Liver (tissue), 9 donors: Measurements from ENCODE around the gene CCDC60. TPM values are rescaled to one million over a fixed set of nuclear protein-coding genes. Genes with fewer than 3 reads are reported as not detected.

ENCODE experiments used
- DNase-seq: peaks from one replicate; pipeline ENCODE4 v3.0.0-alpha.2; 2017; ENCODE audit warnings: low spot score
- H3K27ac ChIP-seq, 2 donors: one replicate each; pipeline ENCODE4 v1.7.0; 2013; ENCODE audit warnings: inconsistent platforms in 2 of 2, low read length in 2 of 2, control low read depth in 1 of 2, low read depth in 1 of 2, mild to moderate bottlenecking in 1 of 2
- H3K27me3 ChIP-seq, 4 donors: one replicate each; pipeline versions ENCODE4 v1.6.1 to v1.7.0; 2013; ENCODE audit warnings: low read length in 3 of 4, inconsistent platforms in 1 of 4, mild to moderate bottlenecking in 1 of 4, moderate library complexity in 1 of 4; ENCODE audit not compliant: control insufficient read depth in 4 of 4, insufficient read depth in 4 of 4
- H3K36me3 ChIP-seq, 4 donors: one replicate each; pipeline versions ENCODE4 v1.6.1 to v1.7.0; 2013; ENCODE audit warnings: low read length in 3 of 4, mild to moderate bottlenecking in 3 of 4, low read depth in 1 of 4, moderate library complexity in 1 of 4; ENCODE audit not compliant: control insufficient read depth in 4 of 4, insufficient read depth in 3 of 4
- H3K4me1 ChIP-seq, 4 donors: one replicate each; pipeline versions ENCODE4 v1.6.1 to v1.7.0; 2013; ENCODE audit warnings: low read length in 3 of 4, mild to moderate bottlenecking in 3 of 4, moderate library complexity in 1 of 4; ENCODE audit not compliant: control insufficient read depth in 4 of 4, insufficient read depth in 4 of 4
- H3K4me3 ChIP-seq, 3 donors: one replicate each; pipeline versions ENCODE4 v1.6.1 to v1.7.0; 2013; ENCODE audit warnings: low read length in 3 of 3, control low read depth in 1 of 3, low read depth in 1 of 3, mild to moderate bottlenecking in 1 of 3
- H3K9ac ChIP-seq, 2 donors: one replicate each; pipeline ENCODE4 v1.7.0; 2013; ENCODE audit warnings: low read length in 2 of 2, mild to moderate bottlenecking in 2 of 2, moderate library complexity in 2 of 2, control low read depth in 1 of 2, low read depth in 1 of 2
- H3K9me3 ChIP-seq, 4 donors: one replicate each; pipeline versions ENCODE4 v1.6.1 to v1.7.0; 2013; ENCODE audit warnings: low read length in 3 of 4; ENCODE audit not compliant: control insufficient read depth in 4 of 4
- EGR1 ChIP-seq, 2 donors: IDR thresholded peaks; 2 replicates each; pipeline ENCODE4 v1.6.1; 2016 to 2018; ENCODE audit warnings: antibody characterized with exemption in 2 of 2, low read depth in 2 of 2
- FOXA1 ChIP-seq: IDR thresholded peaks from 2 replicates; pipeline ENCODE4 v1.6.1; 2016; ENCODE audit warnings: antibody characterized with exemption
- FOXA2 ChIP-seq: IDR thresholded peaks from 2 replicates; pipeline ENCODE4 v1.6.1; 2016; ENCODE audit warnings: antibody characterized with exemption
- GABPA ChIP-seq, 2 donors: IDR thresholded peaks in 1 of 2; conservative IDR thresholded peaks in 1 of 2; 2 replicates each; pipeline ENCODE4 v1.6.1; 2016; ENCODE audit warnings: antibody characterized with exemption in 2 of 2, mild to moderate bottlenecking in 1 of 2, moderate library complexity in 1 of 2
- HNF4A ChIP-seq, 2 donors: conservative IDR thresholded peaks; 2 replicates each; pipeline ENCODE4 v1.6.1; 2016; ENCODE audit warnings: antibody characterized with exemption in 2 of 2, mild to moderate bottlenecking in 2 of 2
- HNF4G ChIP-seq: IDR thresholded peaks from 2 replicates; pipeline ENCODE4 v1.6.1; 2016; ENCODE audit warnings: antibody characterized with exemption
- JUND ChIP-seq, 2 donors: IDR thresholded peaks; 2 replicates each; pipeline ENCODE4 v1.6.1; 2016; ENCODE audit warnings: antibody characterized with exemption in 2 of 2
- NR2F2 ChIP-seq: IDR thresholded peaks from 2 replicates; pipeline ENCODE4 v1.6.1; 2016; ENCODE audit warnings: antibody characterized with exemption
- RAD21 ChIP-seq, 2 donors: IDR thresholded peaks; 2 replicates each; pipeline ENCODE4 v1.6.1; 2016; ENCODE audit warnings: antibody characterized with exemption in 2 of 2, mild to moderate bottlenecking in 2 of 2
- RXRA ChIP-seq, 2 donors: IDR thresholded peaks; 2 replicates each; pipeline ENCODE4 v1.6.1; 2017 to 2018; ENCODE audit warnings: antibody characterized with exemption in 2 of 2, mild to moderate bottlenecking in 1 of 2
- SP1 ChIP-seq: IDR thresholded peaks from 2 replicates; pipeline ENCODE4 v1.6.1; 2018; ENCODE audit warnings: antibody characterized with exemption, mild to moderate bottlenecking
- TAF1 ChIP-seq: conservative IDR thresholded peaks from 2 replicates; pipeline ENCODE4 v1.6.1; 2016; ENCODE audit warnings: antibody characterized with exemption, mild to moderate bottlenecking
- YY1 ChIP-seq: IDR thresholded peaks from 2 replicates; pipeline ENCODE4 v1.6.1; 2016; ENCODE audit warnings: antibody characterized with exemption, mild to moderate bottlenecking
- WGBS: extraction: QIAGEN DNeasy Blood & Tissue Kit; methylation state at CpG from one replicate; pipeline ENCODE4 v1.1.7; 2013; 5-methylcytosine and 5-hydroxymethylcytosine counted together
- polyA plus RNA-seq, 2 donors: library from polyadenylated mRNA; stranded (reverse) in 1 of 2; unstranded in 1 of 2; fragments of 200-250 nt in 1 of 2; fragments of >200 nt in 1 of 2; fragmentation: Nextera tagmentation in 1 of 2; extraction: Ambion mirVana in 1 of 2; gene quantifications; one replicate each; pipeline versions ENCODE4 v1.2.1 to v1.2.3, GENCODE V29; 2013 to 2015
- total RNA-seq, 2 donors: library from RNA; depleted of rRNA; stranded (reverse); fragments of >200 nt; gene quantifications; one replicate each; pipeline ENCODE4 v1.2.3, GENCODE V29; 2014
- TF ChIP-seq, protein P1 (sequence below): fragments of 150-350 bp; IDR thresholded peaks from 2 replicates; pipeline ENCODE4 v1.5.1; 2017; ENCODE audit warnings: improper control_type of control experiment, low read depth, low read length; ENCODE audit not compliant: missing input control
- TF ChIP-seq, protein P2 (sequence below): IDR thresholded peaks from 2 replicates; pipeline ENCODE4 v1.6.1; 2016; ENCODE audit warnings: antibody characterized with exemption
- TF ChIP-seq, protein P3 (sequence below): IDR thresholded peaks from 2 replicates; pipeline ENCODE4 v1.6.1; 2016; ENCODE audit warnings: antibody characterized with exemption
- TF ChIP-seq, protein P4 (sequence below): IDR thresholded peaks from 2 replicates; pipeline ENCODE4 v1.6.1; 2016; ENCODE audit warnings: antibody characterized with exemption, mild to moderate bottlenecking
- TF ChIP-seq, protein P5 (sequence below): IDR thresholded peaks from 2 replicates; pipeline ENCODE4 v1.6.1; 2016; ENCODE audit warnings: antibody characterized with exemption
- donor health status: healthy.
- donor health status: healthy.
- donor health status: healthy.
- donor health status: healthy.
- donor health status: healthy.

CCDC60 gene
- total and polyA plus RNA-seq, 4 donors, result not detected

DNA sequence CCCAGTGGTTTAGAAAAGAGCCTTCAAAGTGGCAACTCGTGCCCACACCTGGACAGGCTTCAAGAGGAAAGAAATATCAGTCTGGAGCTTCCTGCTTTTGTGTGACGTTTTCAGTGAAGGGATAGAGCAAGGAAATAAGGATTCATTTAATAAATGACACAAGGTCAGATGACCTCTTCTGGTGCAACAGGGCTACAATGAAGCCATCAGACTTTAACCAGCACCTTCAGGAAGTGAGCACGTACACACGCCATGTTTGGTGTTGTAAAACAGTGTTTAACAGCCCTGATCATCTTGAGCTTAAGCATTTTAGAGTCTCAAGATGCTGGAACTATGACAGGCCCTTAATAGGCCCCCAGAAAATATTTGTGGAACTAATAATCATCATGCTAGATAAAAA, 59.1 kb downstream of the CCDC60 start (continued):
- TF ChIP-seq, protein P1, sequence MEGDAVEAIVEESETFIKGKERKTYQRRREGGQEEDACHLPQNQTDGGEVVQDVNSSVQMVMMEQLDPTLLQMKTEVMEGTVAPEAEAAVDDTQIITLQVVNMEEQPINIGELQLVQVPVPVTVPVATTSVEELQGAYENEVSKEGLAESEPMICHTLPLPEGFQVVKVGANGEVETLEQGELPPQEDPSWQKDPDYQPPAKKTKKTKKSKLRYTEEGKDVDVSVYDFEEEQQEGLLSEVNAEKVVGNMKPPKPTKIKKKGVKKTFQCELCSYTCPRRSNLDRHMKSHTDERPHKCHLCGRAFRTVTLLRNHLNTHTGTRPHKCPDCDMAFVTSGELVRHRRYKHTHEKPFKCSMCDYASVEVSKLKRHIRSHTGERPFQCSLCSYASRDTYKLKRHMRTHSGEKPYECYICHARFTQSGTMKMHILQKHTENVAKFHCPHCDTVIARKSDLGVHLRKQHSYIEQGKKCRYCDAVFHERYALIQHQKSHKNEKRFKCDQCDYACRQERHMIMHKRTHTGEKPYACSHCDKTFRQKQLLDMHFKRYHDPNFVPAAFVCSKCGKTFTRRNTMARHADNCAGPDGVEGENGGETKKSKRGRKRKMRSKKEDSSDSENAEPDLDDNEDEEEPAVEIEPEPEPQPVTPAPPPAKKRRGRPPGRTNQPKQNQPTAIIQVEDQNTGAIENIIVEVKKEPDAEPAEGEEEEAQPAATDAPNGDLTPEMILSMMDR, result no peak
- TF ChIP-seq YY1 (no peak), TAF1 (no peak), FOXA1 (no peak)
- TF ChIP-seq, protein P2, sequence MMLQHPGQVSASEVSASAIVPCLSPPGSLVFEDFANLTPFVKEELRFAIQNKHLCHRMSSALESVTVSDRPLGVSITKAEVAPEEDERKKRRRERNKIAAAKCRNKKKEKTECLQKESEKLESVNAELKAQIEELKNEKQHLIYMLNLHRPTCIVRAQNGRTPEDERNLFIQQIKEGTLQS, result no peak

DNA sequence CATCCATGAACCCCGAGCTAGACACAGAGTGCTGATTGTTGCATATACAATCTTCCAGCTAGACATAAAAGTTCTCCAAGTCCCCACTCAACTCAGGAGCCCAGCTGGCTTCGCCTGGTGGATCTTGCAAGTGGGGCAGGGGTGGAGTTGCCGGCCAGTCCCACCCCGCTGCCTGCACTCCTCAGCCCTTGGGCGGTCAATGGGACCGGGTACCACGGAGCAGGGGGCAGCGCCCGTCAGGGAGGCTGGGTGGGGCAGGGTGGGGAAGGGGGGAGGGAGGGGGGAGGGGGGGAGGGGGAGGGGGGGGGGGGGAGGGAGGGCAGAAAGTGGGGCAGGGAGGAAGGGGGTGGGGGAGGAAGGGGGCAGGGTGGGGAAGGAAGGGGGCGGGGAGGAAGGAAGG, 63.0 kb downstream of the CCDC60 start:
- no peaks in the 10 kb centered on the region for H3K36me3 ChIP-seq
- no peaks in the 10 kb centered on the region for H3K9me3 ChIP-seq
- DNase-seq, result no peak
- H3K9ac ChIP-seq, result no peak overlapping the region
- H3K27ac ChIP-seq, result no peak overlapping the region
- no peaks in the 10 kb centered on the region for H3K4me1 ChIP-seq
- WGBS, result 92% methylated on average over 10 of the region's 10 CpGs
- H3K27me3 ChIP-seq, result no peaks in the 10 kb centered on the region
- H3K4me3 ChIP-seq, result no peak overlapping the region
- TF ChIP-seq RXRA (IDR thresholded peaks at IDR 0.05) (no peak), HNF4A (conservative IDR thresholded peaks at IDR 0.05) (no peak), YY1 (no peak), RAD21 (IDR thresholded peaks at IDR 0.05) (no peak), FOXA1 (no peak), HNF4G (no peak), TAF1 (no peak), FOXA2 (no peak), JUND (IDR thresholded peaks at IDR 0.05) (no peak), NR2F2 (no peak), EGR1 (IDR thresholded peaks at IDR 0.05; ENCODE audit: low read depth in 2 of 2) (no peak), GABPA (IDR thresholded peaks at IDR 0.05 in 1 of 2, conservative IDR thresholded peaks at IDR 0.05 in 1 of 2) (no peak), SP1 (no peak)
- TF ChIP-seq, protein P3, sequence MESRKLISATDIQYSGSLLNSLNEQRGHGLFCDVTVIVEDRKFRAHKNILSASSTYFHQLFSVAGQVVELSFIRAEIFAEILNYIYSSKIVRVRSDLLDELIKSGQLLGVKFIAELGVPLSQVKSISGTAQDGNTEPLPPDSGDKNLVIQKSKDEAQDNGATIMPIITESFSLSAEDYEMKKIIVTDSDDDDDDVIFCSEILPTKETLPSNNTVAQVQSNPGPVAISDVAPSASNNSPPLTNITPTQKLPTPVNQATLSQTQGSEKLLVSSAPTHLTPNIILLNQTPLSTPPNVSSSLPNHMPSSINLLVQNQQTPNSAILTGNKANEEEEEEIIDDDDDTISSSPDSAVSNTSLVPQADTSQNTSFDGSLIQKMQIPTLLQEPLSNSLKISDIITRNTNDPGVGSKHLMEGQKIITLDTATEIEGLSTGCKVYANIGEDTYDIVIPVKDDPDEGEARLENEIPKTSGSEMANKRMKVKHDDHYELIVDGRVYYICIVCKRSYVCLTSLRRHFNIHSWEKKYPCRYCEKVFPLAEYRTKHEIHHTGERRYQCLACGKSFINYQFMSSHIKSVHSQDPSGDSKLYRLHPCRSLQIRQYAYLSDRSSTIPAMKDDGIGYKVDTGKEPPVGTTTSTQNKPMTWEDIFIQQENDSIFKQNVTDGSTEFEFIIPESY, result no peak
- TF ChIP-seq, protein P2, result no peak
- TF ChIP-seq, protein P1, result no peak
- TF ChIP-seq, protein P4, sequence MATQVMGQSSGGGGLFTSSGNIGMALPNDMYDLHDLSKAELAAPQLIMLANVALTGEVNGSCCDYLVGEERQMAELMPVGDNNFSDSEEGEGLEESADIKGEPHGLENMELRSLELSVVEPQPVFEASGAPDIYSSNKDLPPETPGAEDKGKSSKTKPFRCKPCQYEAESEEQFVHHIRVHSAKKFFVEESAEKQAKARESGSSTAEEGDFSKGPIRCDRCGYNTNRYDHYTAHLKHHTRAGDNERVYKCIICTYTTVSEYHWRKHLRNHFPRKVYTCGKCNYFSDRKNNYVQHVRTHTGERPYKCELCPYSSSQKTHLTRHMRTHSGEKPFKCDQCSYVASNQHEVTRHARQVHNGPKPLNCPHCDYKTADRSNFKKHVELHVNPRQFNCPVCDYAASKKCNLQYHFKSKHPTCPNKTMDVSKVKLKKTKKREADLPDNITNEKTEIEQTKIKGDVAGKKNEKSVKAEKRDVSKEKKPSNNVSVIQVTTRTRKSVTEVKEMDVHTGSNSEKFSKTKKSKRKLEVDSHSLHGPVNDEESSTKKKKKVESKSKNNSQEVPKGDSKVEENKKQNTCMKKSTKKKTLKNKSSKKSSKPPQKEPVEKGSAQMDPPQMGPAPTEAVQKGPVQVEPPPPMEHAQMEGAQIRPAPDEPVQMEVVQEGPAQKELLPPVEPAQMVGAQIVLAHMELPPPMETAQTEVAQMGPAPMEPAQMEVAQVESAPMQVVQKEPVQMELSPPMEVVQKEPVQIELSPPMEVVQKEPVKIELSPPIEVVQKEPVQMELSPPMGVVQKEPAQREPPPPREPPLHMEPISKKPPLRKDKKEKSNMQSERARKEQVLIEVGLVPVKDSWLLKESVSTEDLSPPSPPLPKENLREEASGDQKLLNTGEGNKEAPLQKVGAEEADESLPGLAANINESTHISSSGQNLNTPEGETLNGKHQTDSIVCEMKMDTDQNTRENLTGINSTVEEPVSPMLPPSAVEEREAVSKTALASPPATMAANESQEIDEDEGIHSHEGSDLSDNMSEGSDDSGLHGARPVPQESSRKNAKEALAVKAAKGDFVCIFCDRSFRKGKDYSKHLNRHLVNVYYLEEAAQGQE, result no peak
- TF ChIP-seq, protein P5, sequence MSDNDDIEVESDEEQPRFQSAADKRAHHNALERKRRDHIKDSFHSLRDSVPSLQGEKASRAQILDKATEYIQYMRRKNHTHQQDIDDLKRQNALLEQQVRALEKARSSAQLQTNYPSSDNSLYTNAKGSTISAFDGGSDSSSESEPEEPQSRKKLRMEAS, result no peak
